Body of pancreas (tissue), 4 donors: ENCODE results near the gene MMP8. TPM values are rescaled to one million over a fixed set of nuclear protein-coding genes. Genes with fewer than 3 reads are reported as not detected.

Experiments
- ATAC-seq: fragments of 150-250 bp; one replicate; pipeline ENCODE4 v1.9.1; 2016
- DNase-seq, 4 donors: peaks; one replicate each; pipeline ENCODE4 v3.0.0-alpha.2; 2019
- H3K27ac ChIP-seq, 4 donors: fragments of 200-600 bp; sonication (generic); 1 replicate in 3 of 4; 2 replicates in 1 of 4; pipeline versions ENCODE4 v1.5.1 to v1.6.1; 2016 to 2019; ENCODE audit warnings: mild to moderate bottlenecking in 1 of 4, mixed read lengths in 1 of 4, moderate library complexity in 1 of 4
- H3K27me3 ChIP-seq, 2 donors: fragments of 200-600 bp; sonication (generic); one replicate each; pipeline ENCODE4 v1.6.0; 2016; ENCODE audit warnings: mild to moderate bottlenecking in 1 of 2
- H3K36me3 ChIP-seq, 2 donors: fragments of 200-600 bp; sonication (generic); replicated peaks in 1 of 2; 2 replicates each; pipeline ENCODE4 v1.5.1; 2016; ENCODE audit warnings: low read depth in 2 of 2; ENCODE audit not compliant: insufficient read depth in 1 of 2
- H3K4me1 ChIP-seq: fragments of 200-600 bp; sonication (generic); one replicate; pipeline ENCODE4 v1.6.0; 2016
- H3K4me3 ChIP-seq, 2 donors: fragments of 200-600 bp; sonication (generic); 1 replicate in 1 of 2; 2 replicates in 1 of 2; pipeline ENCODE4 v1.5.1; 2016 to 2019
- H3K9me3 ChIP-seq, 3 donors: fragments of 200-600 bp; sonication (generic); 1 replicate in 2 of 3; 2 replicates in 1 of 3; pipeline ENCODE4 v1.5.1; 2016
- POLR2A ChIP-seq, 3 donors: fragments of 450-650 bp; IDR thresholded peaks; one replicate each; pipeline ENCODE4 v1.6.1; 2016; ENCODE audit warnings: antibody characterized with exemption in 3 of 3, mild to moderate bottlenecking in 2 of 3
- WGBS, 2 donors: methylation state at CpG; one replicate each; pipeline ENCODE4 v1.1.5; 2017; 5-methylcytosine and 5-hydroxymethylcytosine counted together
- intact Hi-C: fragments of 100-400 bp; cut with DNase I; formaldehyde crosslinking; loops from one replicate; pipeline ENCODE4 v1.15.1; 2023
- total RNA-seq, 2 donors: library from RNA; depleted of rRNA; stranded (reverse); fragments of >200 nt; gene quantifications; one replicate each; pipeline ENCODE4 v1.1.0, GENCODE V29; 2016
- TF ChIP-seq, protein P1 (sequence below), 7 experiments: fragments of 450-650 bp in 4 of 7; fragments of 200-600 bp in 3 of 7; sonication (generic) in 3 of 7; IDR thresholded peaks; one replicate each; pipeline ENCODE4 v1.5.1; 2016 to 2019; ENCODE audit warnings: antibody characterized with exemption in 7 of 7

The MMP8 gene
- total RNA-seq, 2 donors from 2014 or later, result not detected

DNA sequence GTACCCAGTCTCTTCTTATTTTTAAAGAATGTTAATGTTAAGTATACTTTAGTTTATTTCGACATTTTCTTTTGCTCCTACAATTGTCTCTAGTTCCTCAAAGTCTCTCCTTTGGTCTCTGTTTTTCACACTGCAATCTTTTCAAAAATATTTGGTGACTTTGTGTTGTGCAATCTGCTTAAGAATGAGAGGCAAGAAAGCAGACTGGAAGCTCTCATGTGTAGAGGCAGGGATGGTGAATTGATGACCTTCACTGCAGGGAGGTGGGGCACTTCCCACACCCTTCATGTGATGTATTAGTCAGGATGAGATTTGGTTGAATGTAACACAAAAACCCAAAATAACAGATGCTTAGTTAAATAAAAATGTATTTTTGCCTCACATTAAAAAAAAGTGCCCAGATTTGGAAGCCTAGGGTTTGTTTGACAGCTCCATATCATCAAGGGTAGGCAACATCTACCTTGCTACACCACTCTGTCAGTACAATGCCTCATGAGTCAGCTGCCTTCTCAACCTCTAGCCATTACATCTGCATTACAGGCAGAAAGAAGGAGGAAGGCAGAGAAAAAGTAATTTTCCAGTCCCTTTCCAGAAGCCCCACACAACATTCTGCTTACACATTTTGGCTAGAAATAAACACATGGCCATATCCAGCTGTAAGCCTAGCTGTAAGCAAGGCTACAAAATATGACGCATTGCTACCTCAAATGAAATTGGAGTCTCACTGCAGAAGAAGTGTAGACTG is 15.4 kb downstream of the MMP8 start:
- 72 to 73% methylated on average over 2 of the region's 2 CpGs for WGBS, 2 donors
- ATAC-seq, result no peak

DNA sequence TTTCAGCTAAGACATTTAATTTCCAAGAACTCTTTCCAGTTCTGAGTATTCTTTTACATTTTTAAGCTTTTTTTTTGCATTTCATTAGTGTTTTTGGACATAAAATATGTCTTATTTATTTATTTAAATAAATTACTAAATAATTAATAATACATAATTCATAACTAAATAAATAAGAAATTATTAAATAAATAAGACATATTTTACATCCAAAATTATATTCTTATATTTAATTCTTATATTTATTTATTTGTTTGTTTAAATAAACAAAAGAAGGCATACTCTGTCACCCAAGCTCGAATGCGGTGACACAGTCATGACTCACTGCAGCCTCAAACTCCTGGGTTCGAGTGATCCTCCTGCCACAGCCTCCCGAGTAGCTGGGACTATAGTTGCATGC is 16.1 kb downstream of the MMP8 start:
- TF ChIP-seq, protein P1, sequence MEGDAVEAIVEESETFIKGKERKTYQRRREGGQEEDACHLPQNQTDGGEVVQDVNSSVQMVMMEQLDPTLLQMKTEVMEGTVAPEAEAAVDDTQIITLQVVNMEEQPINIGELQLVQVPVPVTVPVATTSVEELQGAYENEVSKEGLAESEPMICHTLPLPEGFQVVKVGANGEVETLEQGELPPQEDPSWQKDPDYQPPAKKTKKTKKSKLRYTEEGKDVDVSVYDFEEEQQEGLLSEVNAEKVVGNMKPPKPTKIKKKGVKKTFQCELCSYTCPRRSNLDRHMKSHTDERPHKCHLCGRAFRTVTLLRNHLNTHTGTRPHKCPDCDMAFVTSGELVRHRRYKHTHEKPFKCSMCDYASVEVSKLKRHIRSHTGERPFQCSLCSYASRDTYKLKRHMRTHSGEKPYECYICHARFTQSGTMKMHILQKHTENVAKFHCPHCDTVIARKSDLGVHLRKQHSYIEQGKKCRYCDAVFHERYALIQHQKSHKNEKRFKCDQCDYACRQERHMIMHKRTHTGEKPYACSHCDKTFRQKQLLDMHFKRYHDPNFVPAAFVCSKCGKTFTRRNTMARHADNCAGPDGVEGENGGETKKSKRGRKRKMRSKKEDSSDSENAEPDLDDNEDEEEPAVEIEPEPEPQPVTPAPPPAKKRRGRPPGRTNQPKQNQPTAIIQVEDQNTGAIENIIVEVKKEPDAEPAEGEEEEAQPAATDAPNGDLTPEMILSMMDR (IDR thresholded peaks at IDR 0.05), result no peak
- TF ChIP-seq POLR2A (IDR thresholded peaks at IDR 0.05), result no peak
- Histone ChIP-seq H3K36me3 (no peaks in the 10 kb centered on the region), H3K9me3 (no peaks in the 10 kb centered on the region), H3K27ac (no peak overlapping the region), H3K4me3 (no peak overlapping the region), H3K4me1 (no peaks in the 10 kb centered on the region), H3K27me3 (no peaks in the 10 kb centered on the region)
- 52 to 69% methylated on average over 4 of the region's 4 CpGs for WGBS, 2 donors
- DNase-seq (no peak), ATAC-seq (no peak)
- intact Hi-C loops, result no loop called here

More for the DNA sequence above, 15.4 kb downstream of the MMP8 start:
- no peaks in the 10 kb centered on the region for H3K9me3 ChIP-seq
- intact Hi-C loops, result no loop called here
- TF ChIP-seq POLR2A (IDR thresholded peaks at IDR 0.05), result no peak
- TF ChIP-seq, protein P1 (IDR thresholded peaks at IDR 0.05), result no peak
- no peaks in the 10 kb centered on the region for H3K27me3 ChIP-seq
- no peaks in the 10 kb centered on the region for H3K4me1 ChIP-seq
- DNase-seq, result no peak
- no peak overlapping the region for H3K4me3 ChIP-seq
- no peak overlapping the region for H3K27ac ChIP-seq
- no peaks in the 10 kb centered on the region for H3K36me3 ChIP-seq

- Histone ChIP-seq H3K36me3 (no peaks in the 10 kb centered on the region), H3K27ac (no peak within 1 kb of the TSS), H3K27me3 (no peaks in the 10 kb centered on the region), H3K4me3 (no peak within 1 kb of the TSS), H3K9me3 (no peaks in the 10 kb centered on the region), H3K4me1 (no peaks in the 10 kb centered on the region)
- intact Hi-C loops, result no loop called here
- DNase-seq (no peak), ATAC-seq (no peak)
- TF ChIP-seq POLR2A (IDR thresholded peaks at IDR 0.05), result no peak
- TF ChIP-seq, protein P1 (IDR thresholded peaks at IDR 0.05), result no peak
- 63% methylated on average over 5 of the region's 5 CpGs for WGBS, 2 donors
Measured at GRCh38 chr11:102705626-102706025, 19.1 kb downstream of the MMP8 start, which contains the start of gene MMP27. MMP27 (minus strand) TSS chr11:102705769; CDS start chr11:102705714, 55 bp downstream.

- no peak for TF ChIP-seq POLR2A (IDR thresholded peaks at IDR 0.05)
- TF ChIP-seq, protein P1 (IDR thresholded peaks at IDR 0.05), result no peak
- no peak overlapping the region for H3K4me3 ChIP-seq
- H3K27me3 ChIP-seq, result no peaks in the 10 kb centered on the region
- WGBS, 2 donors, result 73 to 79% methylated on average over 3 of the region's 3 CpGs
- intact Hi-C loops, result no loop called here
- H3K4me1 ChIP-seq, result no peaks in the 10 kb centered on the region
- no peak overlapping the region for H3K27ac ChIP-seq
- DNase-seq (no peak), ATAC-seq (no peak)
- no peaks in the 10 kb centered on the region for H3K9me3 ChIP-seq
- H3K36me3 ChIP-seq, result no peaks in the 10 kb centered on the region
Measured at GRCh38 chr11:102704841-102705240, 19.9 kb downstream of the MMP8 start.
